Muscle layer of duodenum (tissue), 2 donors: ENCODE measurements around the gene BAHCC1.
"Not testable (repeated sequence)": the region's sequence is repeated elsewhere in the genome, so short reads cannot be mapped to it uniquely, and the experiment has no call there.

Experiments used
- H3K27ac ChIP-seq: one replicate; pipeline ENCODE4 v1.7.0; 2013; ENCODE audit warnings: mild to moderate bottlenecking, low read length
- H3K27me3 ChIP-seq: one replicate; pipeline ENCODE4 v1.7.0; 2013; ENCODE audit warnings: low read depth, mild to moderate bottlenecking, control low read depth, low read length
- H3K36me3 ChIP-seq, 2 donors: one replicate each; pipeline ENCODE4 v1.7.0; 2013; ENCODE audit warnings: low read length in 2 of 2, control low read depth in 1 of 2, mild to moderate bottlenecking in 1 of 2; ENCODE audit not compliant: insufficient read depth in 2 of 2, control insufficient read depth in 1 of 2
- H3K4me1 ChIP-seq, 2 donors: one replicate each; pipeline ENCODE4 v1.7.0; 2013; ENCODE audit warnings: low read length in 2 of 2, mild to moderate bottlenecking in 2 of 2, control low read depth in 1 of 2, moderate library complexity in 1 of 2; ENCODE audit not compliant: insufficient read depth in 2 of 2, control insufficient read depth in 1 of 2
- H3K4me3 ChIP-seq, 2 donors: one replicate each; pipeline ENCODE4 v1.7.0; 2013; ENCODE audit warnings: low read length in 2 of 2, low read depth in 1 of 2, mild to moderate bottlenecking in 1 of 2
- H3K9me3 ChIP-seq, 2 donors: one replicate each; pipeline ENCODE4 v1.7.0; 2013; ENCODE audit warnings: low read length in 2 of 2, control low read depth in 1 of 2, mild to moderate bottlenecking in 1 of 2; ENCODE audit not compliant: control insufficient read depth in 1 of 2
- donor health status: healthy.

The BAHCC1 gene

GRCh38 chr17:81394921-81395599 is at the start of gene BAHCC1:
Gene BAHCC1, plus strand, starts transcription at chr17:81395457. Its CDS starts 4,283 bp downstream, at chr17:81399740.
- peaks cover 22 to 29% of the 10 kb centered on the region in 2 donors for H3K4me1 ChIP-seq
- no peaks in the 10 kb centered on the region for H3K9me3 ChIP-seq
- peak within 1 kb of the TSS; percentile 75 to 82 for H3K4me3 ChIP-seq
- H3K27me3 ChIP-seq = no peaks in the 10 kb centered on the region
- H3K27ac ChIP-seq = peak within 1 kb of the TSS; percentile 70
- H3K36me3 ChIP-seq = no peaks in the 10 kb centered on the region

DNA sequence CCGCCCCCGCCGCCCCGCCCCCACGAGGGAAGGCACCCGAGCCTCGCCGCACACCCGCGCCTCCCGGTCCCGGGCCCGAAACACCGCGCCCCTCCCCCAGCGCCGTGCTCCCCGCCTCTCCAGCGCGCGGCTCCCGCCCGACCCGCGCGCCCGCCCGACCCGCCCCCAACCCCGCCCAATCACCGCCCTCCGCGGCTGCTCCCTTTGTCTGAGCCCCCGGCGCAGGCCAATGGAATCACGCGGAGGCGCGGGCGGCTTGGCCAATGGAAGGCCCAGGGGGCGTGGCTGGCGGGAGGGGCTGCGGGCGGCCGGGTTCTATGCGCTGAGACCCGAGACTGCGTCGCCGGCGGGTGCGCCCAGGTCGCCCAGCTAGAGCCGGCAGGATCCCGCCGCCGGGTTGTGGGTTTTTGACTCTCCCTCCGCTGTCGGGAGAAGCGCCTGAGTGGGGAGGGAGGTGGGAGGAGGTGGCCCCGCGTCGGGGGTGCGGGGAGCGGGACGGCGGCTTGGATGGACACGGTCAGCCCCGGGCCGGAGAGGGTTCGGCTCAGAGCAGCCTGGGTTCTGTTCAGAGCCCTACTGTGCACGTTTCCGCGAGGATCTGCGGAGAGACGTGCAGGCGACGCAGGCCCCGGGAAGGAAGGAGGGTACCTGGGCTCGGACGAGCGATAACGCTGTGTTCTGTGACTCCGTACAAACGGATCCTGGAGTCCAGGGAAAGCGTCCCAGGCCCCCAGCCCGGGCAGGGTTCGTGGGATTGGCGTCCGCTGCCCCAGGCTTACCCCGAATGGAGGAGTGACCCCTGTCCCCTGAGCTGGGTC is 49.0 kb upstream of the BAHCC1 start:
- Histone ChIP-seq H3K27ac (no peak overlapping the region), H3K4me1 (peaks cover 3 to 9% of the 10 kb centered on the region in 2 donors), H3K9me3 (no peaks in the 10 kb centered on the region), H3K4me3 (peak overlapping the region; percentile 61 to 71), H3K36me3 (peaks cover 0 to 3% of the 10 kb centered on the region in 2 donors), H3K27me3 (no peaks in the 10 kb centered on the region)

GRCh38 chr17:81346908-81347349 is 48.3 kb upstream of the BAHCC1 start:
- peaks cover 0 to 3% of the 10 kb centered on the region in 2 donors for H3K36me3 ChIP-seq
- peaks cover 3 to 8% of the 10 kb centered on the region in 2 donors for H3K4me1 ChIP-seq
- H3K9me3 ChIP-seq = no peaks in the 10 kb centered on the region
- H3K4me3 ChIP-seq = peak overlapping the region; percentile 61 to 71
- H3K27ac ChIP-seq = no peak overlapping the region
- no peaks in the 10 kb centered on the region for H3K27me3 ChIP-seq

DNA sequence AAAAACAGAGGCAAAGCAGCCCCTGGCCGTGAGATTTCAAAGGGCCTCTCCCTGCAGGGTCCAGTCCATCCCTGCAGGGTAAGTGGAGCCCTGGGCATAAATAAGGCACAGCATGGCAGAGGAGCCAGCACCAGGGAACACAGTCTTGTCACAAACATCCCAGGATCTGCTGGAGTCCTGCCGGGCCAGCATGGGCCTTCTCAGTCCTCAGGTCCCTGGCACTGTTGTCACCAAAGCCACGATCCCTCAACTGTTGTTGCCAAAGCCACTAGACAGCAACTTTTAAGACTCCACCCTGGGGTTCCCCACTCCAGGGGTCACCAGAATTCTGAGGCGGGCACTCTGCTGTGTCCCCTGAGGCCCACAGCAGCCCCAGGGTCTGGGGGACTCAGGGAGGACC is 47.8 kb upstream of the BAHCC1 start:
- Histone ChIP-seq H3K27ac (no peak overlapping the region), H3K4me3 (no peak overlapping the region)

DNA sequence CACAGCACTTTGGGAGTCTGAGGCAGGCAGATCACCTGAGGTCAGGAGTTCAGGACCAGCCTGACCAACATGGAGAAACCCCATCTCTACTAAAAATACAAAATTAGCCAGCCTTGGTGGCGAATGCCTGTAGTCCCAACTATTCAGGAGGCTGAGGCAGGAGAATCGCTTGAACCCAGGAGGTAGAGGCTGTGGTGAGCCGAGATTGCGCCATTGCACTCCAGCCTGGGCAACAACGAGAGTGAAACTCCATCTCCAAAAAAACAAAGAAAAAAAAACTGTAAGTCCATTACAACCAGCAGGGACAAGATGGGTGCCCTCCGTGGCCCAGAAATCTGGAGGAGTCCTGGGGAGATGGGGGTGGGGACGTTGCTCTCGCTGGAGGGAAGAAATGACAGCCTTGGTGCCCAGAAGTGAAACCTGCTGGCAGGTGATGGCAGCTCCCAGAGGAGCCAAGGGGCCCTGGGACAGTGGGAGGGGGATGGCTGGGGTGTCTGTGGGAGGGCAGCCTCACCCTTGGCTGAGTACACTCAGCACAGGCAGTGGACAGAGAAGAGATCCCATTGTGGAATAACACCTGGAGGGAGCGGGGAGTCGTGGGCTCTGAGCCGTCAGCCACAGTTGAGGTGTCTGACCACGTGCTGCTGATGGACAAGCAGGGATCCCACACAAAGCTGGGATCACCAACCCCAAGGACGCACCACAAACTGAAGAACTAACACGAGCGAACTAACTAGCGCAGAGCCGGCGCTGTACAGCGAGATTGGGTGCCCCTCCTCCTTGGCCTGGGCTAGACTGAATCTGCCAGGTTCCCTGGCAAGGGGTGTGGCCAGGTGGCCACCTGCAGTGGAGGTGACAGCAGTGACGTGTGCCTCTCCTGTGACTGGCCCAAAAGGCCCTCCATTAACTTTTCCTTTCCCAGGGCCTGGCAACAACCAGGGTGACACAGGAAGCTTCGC is 46.9 kb upstream of the BAHCC1 start:
- peaks cover 0 to 3% of the 10 kb centered on the region in 2 donors for H3K36me3 ChIP-seq
- H3K4me3 ChIP-seq = no peak overlapping the region
- peaks cover 3 to 8% of the 10 kb centered on the region in 2 donors for H3K4me1 ChIP-seq
- H3K27ac ChIP-seq = no peak overlapping the region
- no peaks in the 10 kb centered on the region for H3K27me3 ChIP-seq
- H3K9me3 ChIP-seq = no peaks in the 10 kb centered on the region

More for the DNA sequence above, 47.8 kb upstream of the BAHCC1 start:
- H3K27me3 ChIP-seq = no peaks in the 10 kb centered on the region
- no peaks in the 10 kb centered on the region for H3K9me3 ChIP-seq
- H3K36me3 ChIP-seq = peaks cover 0 to 3% of the 10 kb centered on the region in 2 donors
- peaks cover 3 to 8% of the 10 kb centered on the region in 2 donors for H3K4me1 ChIP-seq

DNA sequence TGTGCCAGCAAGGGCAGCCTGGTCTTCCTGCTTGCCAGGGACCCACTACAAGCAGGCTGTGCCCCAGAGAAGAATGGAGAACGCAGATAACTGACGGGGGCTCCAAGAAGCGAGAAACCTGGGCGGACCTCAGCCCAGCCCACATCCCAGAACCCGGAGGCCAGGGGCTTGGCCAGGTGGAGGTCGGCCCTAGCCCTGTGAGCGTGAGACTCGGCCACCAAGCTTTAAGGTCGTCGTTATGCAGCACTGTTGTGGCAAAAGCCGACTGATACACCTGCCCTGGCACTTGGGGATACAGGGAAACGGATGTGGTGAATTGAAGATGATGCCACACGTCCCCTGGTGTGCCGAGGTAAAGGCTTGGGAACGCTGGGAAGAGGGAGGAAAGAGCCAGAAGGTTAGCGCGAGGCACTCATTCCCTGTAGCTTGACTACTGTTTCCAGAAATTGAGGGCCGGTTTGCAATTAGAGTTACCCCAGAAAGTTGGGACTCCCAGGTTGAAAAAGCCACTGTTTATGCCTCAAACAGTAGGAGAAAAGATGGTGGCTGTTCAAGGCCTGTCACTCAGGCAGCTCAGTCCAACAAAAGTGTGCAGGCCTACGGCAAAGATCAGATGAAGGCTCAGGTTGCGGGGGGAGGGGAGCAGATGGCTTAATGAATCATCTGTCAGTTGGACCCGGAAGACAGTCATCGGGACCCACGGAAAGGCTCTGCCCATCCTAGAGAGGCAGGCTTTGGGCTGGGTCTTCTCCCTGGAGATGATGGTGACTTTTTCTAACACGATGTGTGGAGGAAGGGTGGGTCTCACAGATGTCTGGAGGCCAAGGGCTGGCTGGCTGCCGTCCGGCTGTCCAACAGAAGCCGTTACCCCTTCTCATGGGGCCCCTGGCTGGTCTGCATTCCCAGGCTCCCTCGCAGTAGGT is 45.6 kb upstream of the BAHCC1 start:
- H3K36me3 ChIP-seq = peaks cover 0 to 3% of the 10 kb centered on the region in 2 donors
- no peak overlapping the region for H3K27ac ChIP-seq
- no peaks in the 10 kb centered on the region for H3K9me3 ChIP-seq
- peaks cover 3 to 8% of the 10 kb centered on the region in 2 donors for H3K4me1 ChIP-seq
- no peaks in the 10 kb centered on the region for H3K27me3 ChIP-seq
- H3K4me3 ChIP-seq = no peak overlapping the region

DNA sequence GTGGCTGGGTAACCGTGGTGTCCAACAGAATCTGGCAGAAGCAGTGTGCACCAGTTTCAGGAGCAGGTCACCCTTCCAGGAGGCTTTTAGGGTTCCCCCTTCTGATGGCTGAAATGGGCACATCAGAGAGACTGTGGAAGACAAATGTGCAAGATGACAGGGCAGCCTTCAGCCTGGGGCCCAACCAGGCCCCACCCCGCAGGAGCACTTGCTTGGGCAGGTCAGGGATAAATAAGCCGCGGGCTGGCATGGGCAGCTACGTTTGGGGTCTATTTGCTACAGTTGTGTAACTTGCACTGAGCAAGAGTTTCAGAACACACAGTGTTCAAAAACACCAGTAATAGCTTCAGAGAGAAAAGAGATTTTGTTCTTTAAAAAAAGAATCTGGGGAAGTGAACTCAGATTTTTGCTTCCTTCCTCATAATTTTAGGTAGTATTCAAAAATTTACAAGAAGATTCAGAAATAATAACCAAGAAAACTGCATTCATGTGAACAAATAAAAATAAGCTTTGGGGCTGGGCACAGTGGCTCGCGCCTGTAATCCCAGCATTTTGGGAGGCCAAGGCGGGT is 44.9 kb upstream of the BAHCC1 start:
- Histone ChIP-seq H3K27ac (no peak overlapping the region), H3K4me3 (no peak overlapping the region), H3K9me3 (no peaks in the 10 kb centered on the region), H3K27me3 (no peaks in the 10 kb centered on the region), H3K36me3 (no peaks in the 10 kb centered on the region), H3K4me1 (peaks cover 3 to 8% of the 10 kb centered on the region in 2 donors)

DNA sequence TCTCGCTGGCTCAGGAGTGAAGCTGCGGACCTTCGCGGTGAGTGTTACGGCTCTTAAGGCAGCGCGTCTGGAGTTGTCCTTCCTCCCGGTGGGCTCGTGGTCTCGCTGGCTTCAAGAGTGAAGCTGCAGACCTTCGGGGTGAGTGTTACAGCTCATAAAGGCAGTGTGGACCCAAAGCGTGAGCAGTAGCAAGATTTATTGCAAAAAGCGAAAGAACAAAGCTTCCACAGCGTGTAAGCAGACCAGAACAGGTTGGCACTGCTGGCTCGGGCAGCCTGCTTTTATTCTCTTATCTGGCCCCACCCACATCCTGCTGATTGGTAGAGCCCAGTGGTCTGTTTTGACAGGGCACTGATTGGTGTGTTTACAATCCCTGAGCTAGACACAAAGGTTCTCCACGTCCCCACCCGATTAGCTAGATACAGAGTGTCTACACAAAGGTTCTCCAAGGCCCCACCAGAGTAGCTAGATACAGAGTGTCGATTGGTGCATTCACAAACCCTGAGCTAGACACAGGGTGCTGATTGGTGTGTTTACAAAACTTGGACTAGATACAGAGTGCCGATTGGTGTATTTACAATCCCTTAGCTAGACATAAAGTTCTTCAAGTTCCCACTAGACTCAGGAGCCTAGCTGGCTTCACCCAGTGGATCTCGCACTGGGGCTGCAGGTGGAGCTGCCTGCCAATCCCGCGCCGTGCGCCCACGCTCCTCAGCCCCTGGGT is 43.8 kb upstream of the BAHCC1 start:
- H3K4me1 ChIP-seq, H3K27ac ChIP-seq, H3K27me3 ChIP-seq, H3K4me3 ChIP-seq, H3K36me3 ChIP-seq, H3K9me3 ChIP-seq: not testable (repeated sequence)

- H3K27me3 ChIP-seq, H3K4me3 ChIP-seq, H3K27ac ChIP-seq, H3K9me3 ChIP-seq, H3K4me1 ChIP-seq, H3K36me3 ChIP-seq: not testable (repeated sequence)
These were observed 43.2 kb upstream of the BAHCC1 start for GRCh38 chr17:81352056-81352455.
